HG02973 (cell line): ENCODE measurements around the gene PROP1.
"Not testable (repeated sequence)": the region's sequence is repeated elsewhere in the genome, so short reads cannot be mapped to it uniquely, and the experiment has no call there.

Experiments
- ATAC-seq: cut with Tn5 transposase; IDR thresholded peaks from one replicate; pipeline ENCODE4 v1.9.1; 2021; ENCODE audit warnings: moderate library complexity; ENCODE audit not compliant: unreplicated experiment

Gene PROP1

GRCh38 chr5:177945601-177946283 is 50.3 kb downstream of the PROP1 start:
- not testable (repeated sequence) for ATAC-seq

GRCh38 chr5:177945145-177945544 is 50.9 kb downstream of the PROP1 start:
- ATAC-seq, result not testable (repeated sequence)

GRCh38 chr5:177943805-177944736 is 52.0 kb downstream of the PROP1 start:
- not testable (repeated sequence) for ATAC-seq

GRCh38 chr5:177942896-177943295 is 53.1 kb downstream of the PROP1 start:
- not testable (repeated sequence) for ATAC-seq
